Urinary bladder (tissue), 4 donors: ENCODE data around the gene ERG. TPM values are rescaled to one million over a fixed set of nuclear protein-coding genes. Genes with fewer than 3 reads are reported as not detected.

Experiments
- DNase-seq: peaks from one replicate; pipeline ENCODE4 v3.0.0-alpha.2; 2015; ENCODE audit errors: extremely low spot score
- H3K27ac ChIP-seq: one replicate; pipeline ENCODE4 v1.5.1; 2013; ENCODE audit warnings: low read depth, mild to moderate bottlenecking, moderate library complexity
- H3K36me3 ChIP-seq: one replicate; pipeline ENCODE4 v1.6.1; 2013; ENCODE audit warnings: mild to moderate bottlenecking, moderate library complexity; ENCODE audit not compliant: insufficient read depth
- H3K4me1 ChIP-seq: one replicate; pipeline ENCODE4 v1.6.1; 2013; ENCODE audit warnings: mild to moderate bottlenecking, moderate library complexity; ENCODE audit not compliant: insufficient read depth
- H3K4me3 ChIP-seq: one replicate; pipeline ENCODE4 v1.5.1; 2013; ENCODE audit warnings: low read depth, low read length
- WGBS: extraction: QIAGEN DNeasy Blood & Tissue Kit; methylation state at CpG from one replicate; pipeline ENCODE4 v1.1.7; 2013; 5-methylcytosine and 5-hydroxymethylcytosine counted together
- polyA plus RNA-seq: library from polyadenylated mRNA; stranded (reverse); fragments of 200-250 nt; gene quantifications from one replicate; pipeline ENCODE4 v1.2.3, GENCODE V29; 2013
- small RNA-seq: library from RNA; depleted of rRNA; stranded (forward); fragments of <200 nt; gene quantifications from one replicate; pipeline ENCODE3, GENCODE V24; 2014
- total RNA-seq: library from RNA; depleted of rRNA; stranded (reverse); fragments of >200 nt; gene quantifications from one replicate; pipeline ENCODE4 v1.2.3, GENCODE V29; 2014
- donor health status: healthy with polysubstance abuse.
- donor health status: healthy.

Gene ERG
- total and polyA plus RNA-seq, 2 donors: 13.5 to 17.1 TPM

DNA sequence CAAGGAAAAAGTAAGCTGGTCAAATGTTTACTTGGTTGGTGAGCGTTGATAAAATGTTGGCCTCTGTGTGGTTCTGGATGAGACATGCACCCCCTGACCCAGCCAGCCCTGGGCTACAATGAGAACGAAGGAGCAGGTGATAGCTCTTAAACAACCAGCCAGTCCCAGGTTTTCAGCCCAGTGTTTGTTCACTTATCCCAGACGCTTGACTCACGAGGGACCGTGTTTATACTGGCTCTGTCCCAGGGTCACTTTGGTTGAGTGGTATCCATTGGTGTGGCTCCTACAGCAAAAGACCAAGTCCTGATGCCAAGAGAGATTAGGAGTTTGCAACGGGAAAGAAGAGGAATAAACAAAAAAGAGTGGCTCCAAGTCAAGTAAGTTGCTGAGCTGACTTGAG lies 154.6 kb downstream of the ERG start:
- no peak for DNase-seq
- no peak overlapping the region for H3K27ac ChIP-seq
- H3K4me3 ChIP-seq: no peak overlapping the region

DNA sequence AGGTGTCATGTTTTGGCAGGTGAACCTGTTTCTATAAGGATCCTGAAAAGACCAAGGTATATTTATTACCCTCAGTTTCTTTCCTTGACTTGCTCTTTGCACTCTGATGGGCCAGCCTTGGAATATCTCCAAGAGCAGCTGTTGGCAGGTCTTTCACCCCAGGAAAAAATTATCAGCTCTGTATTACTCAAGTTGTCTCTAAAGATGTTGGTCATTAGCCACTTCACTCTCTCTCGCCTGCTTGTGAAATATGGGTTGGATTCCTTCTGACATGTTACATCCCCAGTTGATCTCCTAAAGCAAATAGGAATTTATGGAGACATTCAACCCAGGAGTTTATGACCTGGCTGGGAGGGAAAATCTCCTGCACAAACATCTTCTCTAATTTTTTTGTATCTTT lies 155.5 kb downstream of the ERG start:
- WGBS: 31% methylated on average over 1 of the region's 1 CpG
- H3K4me1 ChIP-seq: peaks cover 2% of the 10 kb centered on the region
- no peak overlapping the region for H3K4me3 ChIP-seq
- no peak overlapping the region for H3K27ac ChIP-seq
- no peaks in the 10 kb centered on the region for H3K36me3 ChIP-seq
- DNase-seq: no peak

More for the DNA sequence above, 154.6 kb downstream of the ERG start:
- 23% methylated on average over 6 of the region's 6 CpGs for WGBS
- Histone ChIP-seq H3K4me1 (peaks cover 2% of the 10 kb centered on the region), H3K36me3 (no peaks in the 10 kb centered on the region)

DNA sequence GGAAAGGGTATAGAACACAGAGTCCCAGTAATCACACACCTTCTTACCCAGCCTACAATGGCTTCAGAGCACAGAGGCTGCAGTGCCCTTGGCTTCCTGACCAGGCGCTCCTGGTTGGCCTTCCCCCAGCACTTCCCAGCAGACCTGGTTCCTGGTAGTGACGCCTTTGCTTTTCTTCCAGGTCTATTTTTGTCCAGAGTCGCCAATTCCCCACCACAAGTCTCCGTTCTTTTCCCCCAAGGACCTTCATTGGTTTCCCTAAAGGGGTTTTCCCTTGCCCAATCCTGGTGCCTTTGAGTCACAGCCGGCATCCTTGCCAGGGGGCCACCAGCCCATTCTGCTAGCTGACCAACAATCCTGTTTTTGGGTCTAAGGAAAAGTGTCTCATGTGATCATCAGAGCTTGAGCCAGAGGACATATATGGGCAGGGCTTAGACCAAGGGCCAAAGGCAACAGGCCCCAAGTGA lies 156.7 kb downstream of the ERG start:
- WGBS: 90% methylated on average over 5 of the region's 5 CpGs
- H3K4me3 ChIP-seq: no peak overlapping the region
- H3K4me1 ChIP-seq: peaks cover 2% of the 10 kb centered on the region
- no peak for DNase-seq
- no peaks in the 10 kb centered on the region for H3K36me3 ChIP-seq
- H3K27ac ChIP-seq: no peak overlapping the region

DNA sequence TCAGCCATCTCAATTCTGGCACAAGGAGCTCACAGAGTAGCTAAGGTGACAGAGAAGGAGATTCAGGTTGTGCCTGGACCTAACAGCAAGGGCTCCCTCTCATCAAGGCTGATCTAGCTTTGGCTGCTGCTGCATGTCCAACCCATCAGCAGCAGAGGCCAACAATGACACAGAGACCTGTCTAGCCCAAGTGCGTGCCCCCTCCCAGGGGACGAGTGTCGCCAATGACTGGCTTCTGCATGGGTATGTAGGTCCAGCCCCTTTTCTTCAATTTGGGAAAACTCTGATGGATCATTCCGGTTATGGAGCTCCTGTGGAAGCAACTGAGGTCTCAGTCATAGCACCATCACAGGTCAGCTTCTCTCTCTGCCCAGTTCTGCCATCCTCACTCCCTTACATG lies 158.1 kb downstream of the ERG start:
- Histone ChIP-seq H3K27ac (no peak overlapping the region), H3K4me3 (no peak overlapping the region), H3K36me3 (no peaks in the 10 kb centered on the region), H3K4me1 (peaks cover 2% of the 10 kb centered on the region)
- DNase-seq: no peak
- WGBS: 95% methylated on average over 4 of the region's 4 CpGs

DNA sequence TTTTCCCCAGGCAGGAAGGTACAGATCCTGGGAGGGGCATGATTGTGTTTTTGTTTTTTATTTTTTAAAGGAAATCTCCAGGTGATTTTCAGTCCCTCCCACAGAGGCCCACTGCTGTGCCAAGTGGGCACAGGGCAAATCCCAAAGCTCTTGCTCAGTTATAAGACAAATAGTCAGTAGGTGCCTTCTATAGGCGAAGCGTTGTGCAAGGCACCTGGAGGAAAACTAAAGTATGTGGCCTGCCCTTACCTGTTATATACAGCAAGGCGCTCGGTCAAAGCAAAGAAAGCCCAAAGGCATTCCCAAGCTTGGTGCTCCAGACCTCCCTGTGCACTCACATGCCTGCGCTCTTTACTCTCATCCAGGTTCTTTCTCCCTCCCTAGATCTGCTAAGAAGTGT lies 160.5 kb downstream of the ERG start:
- Histone ChIP-seq H3K36me3 (no peaks in the 10 kb centered on the region), H3K27ac (no peak overlapping the region), H3K4me3 (no peak overlapping the region), H3K4me1 (no peaks in the 10 kb centered on the region)
- WGBS: 94% methylated on average over 5 of the region's 5 CpGs
- DNase-seq: no peak

DNA sequence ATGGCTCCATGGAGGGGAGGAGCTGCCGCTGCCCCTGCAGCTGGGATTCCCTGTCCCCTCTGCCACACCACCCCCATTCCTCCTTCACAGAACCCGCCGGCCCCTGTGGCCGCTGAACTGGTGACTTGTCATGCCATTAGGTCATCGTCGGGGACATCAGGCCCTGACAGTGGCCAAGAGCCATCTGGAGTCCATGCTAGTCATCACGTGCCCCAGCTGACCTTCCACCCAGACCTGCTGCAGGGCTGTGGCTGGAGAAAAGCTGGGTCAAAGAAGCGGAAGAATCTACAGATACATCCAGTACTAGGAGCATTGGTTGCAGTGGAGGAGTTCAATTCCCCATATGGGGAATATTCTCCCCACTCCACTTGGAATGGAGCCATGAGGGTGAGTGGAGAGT lies 163.4 kb downstream of the ERG start:
- Histone ChIP-seq H3K4me3 (no peak overlapping the region), H3K27ac (no peak overlapping the region), H3K36me3 (no peaks in the 10 kb centered on the region), H3K4me1 (no peaks in the 10 kb centered on the region)
- DNase-seq: no peak
- WGBS: 91% methylated on average over 8 of the region's 8 CpGs

DNA sequence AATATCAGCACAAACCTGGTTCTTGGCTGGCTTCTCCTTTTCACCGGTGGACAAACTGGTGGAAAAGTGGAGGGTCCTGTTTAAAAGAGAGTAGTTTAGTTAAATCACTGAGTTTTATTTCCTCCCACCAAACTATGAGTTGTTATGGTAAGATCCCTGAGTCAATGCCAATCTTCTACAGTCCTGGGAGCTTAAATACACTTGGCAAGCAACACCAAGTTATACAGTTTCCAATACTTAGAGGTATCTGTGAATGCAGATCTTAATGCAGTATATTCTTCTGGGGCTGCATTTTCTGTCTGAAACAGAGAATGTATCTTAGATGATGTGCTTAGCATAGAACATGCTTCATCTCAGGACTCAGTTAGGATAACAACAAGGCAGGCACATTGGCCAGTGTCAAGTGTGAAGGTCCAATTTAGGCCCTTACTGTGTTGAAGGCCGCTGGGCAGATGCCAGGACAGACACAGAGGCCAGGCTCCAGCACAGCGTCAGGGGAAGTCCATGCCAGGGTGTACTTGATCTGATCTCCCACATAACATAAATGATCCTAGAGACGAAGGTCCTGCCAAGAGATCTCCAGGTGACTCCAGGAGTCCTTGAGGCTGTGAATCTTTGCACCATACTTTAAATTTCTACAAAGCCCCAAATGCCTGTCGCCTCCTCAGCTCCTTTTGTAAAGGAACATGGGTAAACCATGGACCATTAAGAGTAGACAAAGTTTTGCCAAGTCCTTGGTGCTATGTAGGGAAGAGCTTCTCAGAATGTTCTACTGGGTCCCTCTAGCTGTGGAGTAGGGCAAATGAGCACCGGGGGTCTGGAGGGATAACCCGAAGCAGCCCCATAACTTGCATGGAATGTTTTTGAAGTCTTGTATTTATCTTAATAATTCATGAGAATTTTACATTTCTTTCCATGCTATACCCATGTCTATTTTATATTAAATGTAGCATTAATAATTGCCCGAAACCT lies 164.7 kb downstream of the ERG start:
- no peaks in the 10 kb centered on the region for H3K36me3 ChIP-seq
- no peak overlapping the region for H3K4me3 ChIP-seq
- 74% methylated on average over 8 of the region's 8 CpGs for WGBS

DNA sequence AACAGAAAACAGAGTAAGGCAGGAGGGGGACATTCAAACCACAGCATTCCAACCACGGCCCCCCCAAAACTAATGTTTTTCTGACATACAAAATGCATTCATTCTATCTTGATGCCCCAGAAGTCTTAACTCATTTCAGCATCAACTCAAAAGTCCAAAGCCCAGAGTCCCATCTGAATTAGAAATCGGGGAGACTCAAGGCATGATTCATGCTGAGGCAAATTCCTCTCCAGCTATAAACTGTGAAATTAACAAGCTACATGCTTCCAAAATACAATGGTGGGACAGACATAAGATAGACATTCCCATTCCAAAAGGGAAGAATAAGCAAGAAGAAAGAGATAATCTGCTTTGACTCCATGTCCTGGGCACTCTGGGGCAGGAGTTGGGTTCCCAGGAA lies 167.6 kb downstream of the ERG start:
- 90% methylated on average over 2 of the region's 2 CpGs for WGBS

More for the DNA sequence above, 164.7 kb downstream of the ERG start:
- DNase-seq: no peak
- no peaks in the 10 kb centered on the region for H3K4me1 ChIP-seq
- no peak overlapping the region for H3K27ac ChIP-seq

More for the DNA sequence above, 167.6 kb downstream of the ERG start:
- DNase-seq: no peak
- no peak overlapping the region for H3K27ac ChIP-seq
- H3K4me3 ChIP-seq: no peak overlapping the region
- H3K36me3 ChIP-seq: no peaks in the 10 kb centered on the region
- no peaks in the 10 kb centered on the region for H3K4me1 ChIP-seq

Small RNA genes lying within 50 kb of the gene (small RNA-seq; reads per million reads assigned to genes)
- not detected for gene SNRPGP13

Other genes starting within 250 kb of the ERG start
- gene KCNJ15, start 241.5 kb downstream of the ERG start, total RNA-seq: 11.4 TPM
- gene KCNJ15, start 241.5 kb downstream of the ERG start, polyA plus RNA-seq: 6.4 TPM